ENCODE data around the gene KCNAB1.

Gene KCNAB1

GRCh38 chr3:156323466-156323865 is 203.1 kb downstream of the KCNAB1 start:
- no peak for DNase-seq (ENCODE audit: low read depth)

GRCh38 chr3:156330415-156330814 is 210.0 kb downstream of the KCNAB1 start:
- no peak for DNase-seq (ENCODE audit: low read depth)

GRCh38 chr3:156332304-156332703 is 211.9 kb downstream of the KCNAB1 start:
- no peak for DNase-seq (ENCODE audit: low read depth)

GRCh38 chr3:156334841-156335545 is 214.6 kb downstream of the KCNAB1 start:
- no peak for DNase-seq (ENCODE audit: low read depth)

GRCh38 chr3:156339491-156339890 is 219.1 kb downstream of the KCNAB1 start:
- DNase-seq (ENCODE audit: low read depth): no peak

- DNase-seq (ENCODE audit: low read depth): no peak
These were observed 221.0 kb downstream of the KCNAB1 start for GRCh38 chr3:156341332-156341731.

- DNase-seq (ENCODE audit: low read depth): no peak
These were observed 221.5 kb downstream of the KCNAB1 start for GRCh38 chr3:156341831-156342416.

- DNase-seq (ENCODE audit: low read depth): no peak
These were observed 223.8 kb downstream of the KCNAB1 start for GRCh38 chr3:156344215-156344614.

- DNase-seq (ENCODE audit: low read depth): no peak
These were observed 228.7 kb downstream of the KCNAB1 start for GRCh38 chr3:156349111-156349510.

GRCh38 chr3:156349978-156350377 is 229.6 kb downstream of the KCNAB1 start:
- DNase-seq (ENCODE audit: low read depth): no peak

- DNase-seq (ENCODE audit: low read depth): no peak
These were observed 230.4 kb downstream of the KCNAB1 start for GRCh38 chr3:156350781-156351180.

GRCh38 chr3:156351783-156352182 is 231.4 kb downstream of the KCNAB1 start:
- DNase-seq (ENCODE audit: low read depth): no peak

- no peak for DNase-seq (ENCODE audit: low read depth)
These were observed 232.3 kb downstream of the KCNAB1 start for GRCh38 chr3:156352728-156353127.

- DNase-seq (ENCODE audit: low read depth): no peak
These were observed 233.2 kb downstream of the KCNAB1 start for GRCh38 chr3:156353563-156353962.

GRCh38 chr3:156356537-156357363 is 236.4 kb downstream of the KCNAB1 start:
- DNase-seq (ENCODE audit: low read depth): no peak

GRCh38 chr3:156358232-156358631 is 237.9 kb downstream of the KCNAB1 start:
- no peak for DNase-seq (ENCODE audit: low read depth)

- no peak for DNase-seq (ENCODE audit: low read depth)
These were observed 239.0 kb downstream of the KCNAB1 start for GRCh38 chr3:156359368-156359767.

GRCh38 chr3:156360083-156360482 is 239.7 kb downstream of the KCNAB1 start:
- DNase-seq (ENCODE audit: low read depth): no peak

- DNase-seq (ENCODE audit: low read depth): no peak
These were observed 240.6 kb downstream of the KCNAB1 start for GRCh38 chr3:156360963-156361362.

- DNase-seq (ENCODE audit: low read depth): no peak
These were observed 246.2 kb downstream of the KCNAB1 start for GRCh38 chr3:156366559-156366958.

- no peak for DNase-seq (ENCODE audit: low read depth)
These were observed 247.8 kb downstream of the KCNAB1 start for GRCh38 chr3:156368189-156368588.

GRCh38 chr3:156371701-156372100 is 251.3 kb downstream of the KCNAB1 start:
- DNase-seq (ENCODE audit: low read depth): no peak

- no peak for DNase-seq (ENCODE audit: low read depth)
These were observed 252.7 kb downstream of the KCNAB1 start for GRCh38 chr3:156373095-156373494.
